A549 (cell line): ENCODE data around the gene RLIM. TPM values are rescaled to one million over a fixed set of nuclear protein-coding genes. Genes with fewer than 3 reads are reported as not detected.
A peak's percentile ranks its signal among the peaks of the same experiment; 100 is the strongest.

Experiments
- ATAC-seq, 2 experiments: fragments of 200-7000 bp in 1 of 2; fragments of >200 bp in 1 of 2; cut with Nextera tagmentation in 1 of 2; cut with Tn5 transposase in 1 of 2; 3 replicates each; pipeline versions ENCODE4 v1.8.0 to v1.9.1; 2018 to 2020; ENCODE audit warnings: mild to moderate bottlenecking in 1 of 2, moderate library complexity in 1 of 2
- CTCF ChIA-PET: fragments of 300-600 bp; sonication (Branson Sonifier 250); formaldehyde crosslinking; extraction: SDS; loops from one replicate; lab custom pipeline; 2021; ENCODE audit warnings: antibody characterized with exemption, inconsistent platforms; lab: Yijun Ruan, JAX
- POLR2A ChIA-PET: fragments of 350-600 bp; formaldehyde crosslinking; extraction: SDS; loops from one replicate; lab custom pipeline; 2021; ENCODE audit warnings: antibody characterized with exemption, inconsistent platforms; lab: Yijun Ruan, JAX
- DNase-seq, 2 experiments: peaks; one replicate each; pipeline versions ENCODE4 v3.0.0 to v3.0.0-alpha.2; 2011 to 2016; ENCODE audit warnings: low read depth in 1 of 2, low spot score in 1 of 2
- FAIRE-seq: peaks from 2 replicates; lab custom pipeline; 2011; peaks lifted over from hg19 to GRCh38; lab: Jason Lieb, UNC
- H3K27ac ChIP-seq, 2 experiments: fragments of >200 bp; sonication (Bioruptor Twin); formaldehyde crosslinking; 3 replicates each; pipeline ENCODE4 v1.5.1; 2016 to 2017
- H3K4me1 ChIP-seq: fragments of >200 bp; sonication (Bioruptor Twin); formaldehyde crosslinking; 3 replicates; pipeline ENCODE4 v1.6.1; 2016
- H3K4me2 ChIP-seq: fragments of >200 bp; sonication (Bioruptor Twin); formaldehyde crosslinking; 3 replicates; pipeline ENCODE4 v1.6.1; 2016
- H3K4me3 ChIP-seq: fragments of >200 bp; sonication (Bioruptor Twin); formaldehyde crosslinking; 3 replicates; pipeline ENCODE4 v1.5.1; 2016
- H3K9me3 ChIP-seq: fragments of >200 bp; sonication (Bioruptor Twin); formaldehyde crosslinking; 3 replicates; pipeline ENCODE4 v1.6.1; 2016
- CBX8 ChIP-seq: fragments of 200-600 bp; sonication (generic); IDR thresholded peaks from 2 replicates; pipeline ENCODE4 v1.6.1; 2016
- CHD2 ChIP-seq: fragments of 150-350 bp; IDR thresholded peaks from 2 replicates; pipeline ENCODE4 v1.6.1; 2014; ENCODE audit warnings: low read length; ENCODE audit not compliant: partially characterized antibody
- EHMT2 ChIP-seq: fragments of 200-600 bp; sonication (generic); IDR thresholded peaks from 2 replicates; pipeline ENCODE4 v1.6.1; 2016; ENCODE audit warnings: antibody characterized with exemption, low read depth, mild to moderate bottlenecking, moderate library complexity
- FOSB ChIP-seq: fragments of 250-450 bp; sonication (Bioruptor Pico); IDR thresholded peaks from 2 replicates; pipeline ENCODE4 v1.5.0; 2020; ENCODE audit warnings: mild to moderate bottlenecking, moderate library complexity
- HEYL ChIP-seq: fragments of 250-450 bp; sonication (Bioruptor Pico); IDR thresholded peaks from 2 replicates; pipeline ENCODE4 v1.8.0; 2021; ENCODE audit warnings: mild to moderate bottlenecking, moderate library complexity
- HOXB13 ChIP-seq: fragments of 250-450 bp; sonication (Bioruptor Pico); IDR thresholded peaks from 2 replicates; pipeline ENCODE4 v1.5.0; 2020; ENCODE audit warnings: low read depth, mild to moderate bottlenecking, moderate library complexity
- MAZ ChIP-seq: fragments of 150-350 bp; IDR thresholded peaks from 2 replicates; pipeline ENCODE4 v1.6.1; 2014; ENCODE audit warnings: antibody characterized with exemption, low read depth, low read length, borderline replicate concordance
- NFE2L2 ChIP-seq: fragments of 150-350 bp; conservative IDR thresholded peaks from 2 replicates; pipeline ENCODE4 v1.6.1; 2014; ENCODE audit warnings: low read length
- RCOR1 ChIP-seq: fragments of 150-350 bp; IDR thresholded peaks from 2 replicates; pipeline ENCODE4 v1.6.1; 2014; ENCODE audit warnings: antibody characterized with exemption, low read length, low read depth
- RFX5 ChIP-seq: fragments of 450-650 bp; IDR thresholded peaks from 2 replicates; pipeline ENCODE4 v1.7.1; 2014; ENCODE audit warnings: antibody characterized with exemption, mild to moderate bottlenecking, moderate library complexity
- TFCP2L1 ChIP-seq: fragments of 250-450 bp; sonication (Bioruptor Pico); IDR thresholded peaks from 2 replicates; pipeline ENCODE4 v1.5.0; 2021; ENCODE audit warnings: mild to moderate bottlenecking
- ZC3H11A ChIP-seq: fragments of 450-650 bp; IDR thresholded peaks from 2 replicates; pipeline ENCODE4 v1.6.1; 2014; ENCODE audit warnings: antibody characterized with exemption, mild to moderate bottlenecking
- ZFP36 ChIP-seq: fragments of 450-650 bp; IDR thresholded peaks from 2 replicates; pipeline ENCODE4 v1.6.1; 2014; ENCODE audit warnings: borderline replicate concordance; ENCODE audit not compliant: partially characterized antibody
- WGBS: methylation state at CpG from one replicate; pipeline ENCODE4 v1.1.6; 2017; ENCODE audit errors: missing lambda C conversion rate; 5-methylcytosine and 5-hydroxymethylcytosine counted together
- polyA plus RNA-seq, 4 experiments: library from polyadenylated mRNA; depleted of rRNA in 3 of 4; stranded (reverse); fragments of >200 nt; fragmentation: RNase III in 1 of 4; extraction: RNeasy Plus Mini Kit Qiagen cat#74134 plus additional on column Dnase treatment in 1 of 4; gene quantifications; 2 replicates in 3 of 4; 3 replicates in 1 of 4; pipeline ENCODE4 v1.2.3, GENCODE V29; 2011 to 2017
- TF ChIP-seq, protein P1 (sequence below): fragments of >200 bp; sonication (Bioruptor Twin); formaldehyde crosslinking; IDR thresholded peaks from 3 replicates; pipeline ENCODE4 v1.5.1; 2016
- TF ChIP-seq, protein P2 (sequence below): fragments of 450-650 bp; IDR thresholded peaks from 2 replicates; pipeline ENCODE4 v1.6.1; 2014; ENCODE audit warnings: antibody characterized with exemption
- TF ChIP-seq, protein P3 (sequence below): IDR thresholded peaks from 2 replicates; pipeline ENCODE4 v1.6.1; 2012
- TF ChIP-seq, protein P4 (sequence below): fragments of >200 bp; sonication (Bioruptor Twin); formaldehyde crosslinking; IDR thresholded peaks from 2 replicates; pipeline ENCODE4 v1.6.1; 2016
- TF ChIP-seq, protein P5 (sequence below): IDR thresholded peaks from 2 replicates; pipeline ENCODE4 v1.6.1; 2012; ENCODE audit warnings: low read depth, borderline replicate concordance
- TF ChIP-seq, protein P6 (sequence below): fragments of 200-600 bp; sonication (generic); IDR thresholded peaks from 2 replicates; pipeline ENCODE4 v1.6.1; 2016; ENCODE audit warnings: antibody characterized with exemption, mild to moderate bottlenecking, moderate library complexity

The RLIM gene
- polyA plus RNA-seq, 2 of the 4 experiments (the other 2 are of a cell fraction) = 18.2 to 35.3 TPM

DNA sequence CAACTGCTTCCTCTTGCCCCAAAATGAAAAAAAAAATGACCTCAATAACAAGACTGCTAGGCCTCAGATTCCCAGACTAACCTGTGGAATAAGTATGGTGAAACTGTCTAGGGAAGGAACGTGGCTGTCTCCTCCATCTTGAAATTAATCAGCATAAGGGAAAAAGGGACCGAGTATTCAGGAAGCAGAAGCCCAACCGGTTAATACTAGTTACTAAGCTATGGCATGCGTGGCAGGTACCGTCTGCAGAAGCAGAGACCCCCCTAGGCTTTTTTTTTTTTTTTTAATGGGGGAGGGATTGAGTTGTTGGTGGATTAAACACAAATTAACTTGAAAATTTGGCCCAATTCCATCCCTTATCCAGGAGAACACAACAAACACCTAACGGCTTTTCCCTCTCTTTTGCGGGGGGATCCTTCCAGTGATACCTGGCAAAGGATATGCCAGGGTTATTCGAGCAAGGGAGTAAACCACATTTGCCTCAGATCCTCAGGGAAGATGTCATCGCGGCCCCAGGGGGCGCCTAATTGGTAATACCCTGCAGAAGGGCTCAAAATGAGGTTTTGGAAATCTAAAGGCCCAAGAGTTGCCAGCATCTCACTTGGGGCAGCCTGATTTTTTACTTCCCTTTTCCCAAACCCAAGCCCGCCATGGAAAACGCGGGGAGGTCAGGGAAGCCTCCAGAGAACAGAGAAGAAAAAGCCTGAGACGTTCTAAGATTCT, 893 bp downstream of the RLIM start:
- FAIRE-seq (no peak), DNase-seq (peak; percentile 23 to 44), ATAC-seq (peak; percentile 45 to 46; a peak in 4 of 6 replicates)
- Histone ChIP-seq H3K4me2 (peak overlapping the region; percentile 78), H3K27ac (peak overlapping the region; percentile 91 to 100), H3K9me3 (no peaks in the 10 kb centered on the region), H3K4me3 (peak overlapping the region; percentile 82), H3K4me1 (peaks cover 14% of the 10 kb centered on the region; the same call in 2 of the 3 replicates)
- ChIA-PET POLR2A (interaction anchor here (0.6 to 0.7 kb wide), 2 partner anchors 163 to 783 kb away, joined by 3 read pairs; no protein-coding TSS in a partner anchor), CTCF (no interaction called here)
- TF ChIP-seq CBX8 = no peak
- TF ChIP-seq, protein P1, sequence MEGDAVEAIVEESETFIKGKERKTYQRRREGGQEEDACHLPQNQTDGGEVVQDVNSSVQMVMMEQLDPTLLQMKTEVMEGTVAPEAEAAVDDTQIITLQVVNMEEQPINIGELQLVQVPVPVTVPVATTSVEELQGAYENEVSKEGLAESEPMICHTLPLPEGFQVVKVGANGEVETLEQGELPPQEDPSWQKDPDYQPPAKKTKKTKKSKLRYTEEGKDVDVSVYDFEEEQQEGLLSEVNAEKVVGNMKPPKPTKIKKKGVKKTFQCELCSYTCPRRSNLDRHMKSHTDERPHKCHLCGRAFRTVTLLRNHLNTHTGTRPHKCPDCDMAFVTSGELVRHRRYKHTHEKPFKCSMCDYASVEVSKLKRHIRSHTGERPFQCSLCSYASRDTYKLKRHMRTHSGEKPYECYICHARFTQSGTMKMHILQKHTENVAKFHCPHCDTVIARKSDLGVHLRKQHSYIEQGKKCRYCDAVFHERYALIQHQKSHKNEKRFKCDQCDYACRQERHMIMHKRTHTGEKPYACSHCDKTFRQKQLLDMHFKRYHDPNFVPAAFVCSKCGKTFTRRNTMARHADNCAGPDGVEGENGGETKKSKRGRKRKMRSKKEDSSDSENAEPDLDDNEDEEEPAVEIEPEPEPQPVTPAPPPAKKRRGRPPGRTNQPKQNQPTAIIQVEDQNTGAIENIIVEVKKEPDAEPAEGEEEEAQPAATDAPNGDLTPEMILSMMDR = 0 out of 3 replicates have a peak, but pooled peaks have one; percentile 8
- under 1% methylated on average over 15 of the region's 15 CpGs for WGBS

DNA sequence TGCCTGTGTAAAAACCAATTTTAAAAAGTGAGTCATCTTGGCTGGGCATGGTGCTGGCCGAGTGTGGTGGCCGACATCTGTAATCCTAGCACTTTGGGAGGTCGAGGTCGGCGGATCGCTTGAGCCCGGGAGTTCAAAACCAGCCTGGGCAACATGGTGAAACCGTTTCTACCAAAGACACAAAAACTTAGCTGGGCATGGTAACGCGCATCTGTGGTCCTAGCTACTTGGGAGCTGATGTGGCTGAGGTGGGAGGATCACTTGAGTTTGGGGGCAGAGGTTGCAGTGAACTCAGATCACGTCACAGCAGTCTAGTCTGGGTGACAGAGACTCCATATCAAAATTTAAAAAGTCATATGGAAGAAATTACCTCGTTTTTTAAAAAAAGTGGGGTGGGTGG, 7.6 kb downstream of the RLIM start:
- H3K4me1 ChIP-seq = peaks cover 16% of the 10 kb centered on the region
- H3K9me3 ChIP-seq = no peaks in the 10 kb centered on the region
- TF ChIP-seq, protein P2, sequence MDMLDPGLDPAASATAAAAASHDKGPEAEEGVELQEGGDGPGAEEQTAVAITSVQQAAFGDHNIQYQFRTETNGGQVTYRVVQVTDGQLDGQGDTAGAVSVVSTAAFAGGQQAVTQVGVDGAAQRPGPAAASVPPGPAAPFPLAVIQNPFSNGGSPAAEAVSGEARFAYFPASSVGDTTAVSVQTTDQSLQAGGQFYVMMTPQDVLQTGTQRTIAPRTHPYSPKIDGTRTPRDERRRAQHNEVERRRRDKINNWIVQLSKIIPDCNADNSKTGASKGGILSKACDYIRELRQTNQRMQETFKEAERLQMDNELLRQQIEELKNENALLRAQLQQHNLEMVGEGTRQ = no peak
- TF ChIP-seq, protein P3, sequence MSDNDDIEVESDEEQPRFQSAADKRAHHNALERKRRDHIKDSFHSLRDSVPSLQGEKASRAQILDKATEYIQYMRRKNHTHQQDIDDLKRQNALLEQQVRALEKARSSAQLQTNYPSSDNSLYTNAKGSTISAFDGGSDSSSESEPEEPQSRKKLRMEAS = no peak
- TF ChIP-seq NFE2L2 (no peak), TFCP2L1 (CRISPR knock-in tag) (no peak), HEYL (CRISPR knock-in tag) (no peak), RFX5 (no peak)
- TF ChIP-seq, all 56 proteins: peak for 0
- ATAC-seq = no peak
- no peak overlapping the region for H3K4me3 ChIP-seq
- POLR2A ChIA-PET = no interaction called here
- no peak for DNase-seq
- H3K4me2 ChIP-seq = no peak overlapping the region
- H3K27ac ChIP-seq = no peak overlapping the region
- FAIRE-seq = no peak
- WGBS = 89% methylated on average over 12 of the region's 12 CpGs
- CTCF ChIA-PET = no interaction called here

DNA sequence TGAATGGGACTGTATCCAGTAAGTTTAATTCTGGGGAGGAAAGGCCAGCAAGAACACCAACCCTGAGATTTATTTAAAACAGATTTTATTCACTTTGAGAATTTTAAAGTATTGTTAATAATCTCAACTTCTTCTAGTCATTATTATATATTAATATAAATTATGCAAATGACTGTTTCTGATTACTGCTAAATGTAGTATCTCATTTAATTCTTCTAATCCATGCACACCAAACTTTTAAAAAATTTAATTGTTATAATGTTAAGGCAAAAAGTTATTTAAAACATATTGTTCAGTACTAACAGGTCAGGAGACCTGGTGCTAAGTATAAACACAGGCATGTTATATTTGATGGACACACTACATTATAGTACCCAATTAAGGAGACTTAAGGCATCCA, 8.1 kb downstream of the RLIM start:
- no peak overlapping the region for H3K4me2 ChIP-seq
- no peaks in the 10 kb centered on the region for H3K9me3 ChIP-seq
- POLR2A ChIA-PET = no interaction called here
- TF ChIP-seq MAZ (no peak), FOSB (CRISPR knock-in tag) (no peak), CHD2 (no peak), ZC3H11A (no peak), EHMT2 (no peak), CBX8 (no peak), RCOR1 (no peak), ZFP36 (no peak), HOXB13 (CRISPR knock-in tag) (no peak)
- TF ChIP-seq, protein P4, sequence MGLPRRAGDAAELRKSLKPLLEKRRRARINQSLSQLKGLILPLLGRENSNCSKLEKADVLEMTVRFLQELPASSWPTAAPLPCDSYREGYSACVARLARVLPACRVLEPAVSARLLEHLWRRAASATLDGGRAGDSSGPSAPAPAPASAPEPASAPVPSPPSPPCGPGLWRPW = no peak
- TF ChIP-seq, protein P5, sequence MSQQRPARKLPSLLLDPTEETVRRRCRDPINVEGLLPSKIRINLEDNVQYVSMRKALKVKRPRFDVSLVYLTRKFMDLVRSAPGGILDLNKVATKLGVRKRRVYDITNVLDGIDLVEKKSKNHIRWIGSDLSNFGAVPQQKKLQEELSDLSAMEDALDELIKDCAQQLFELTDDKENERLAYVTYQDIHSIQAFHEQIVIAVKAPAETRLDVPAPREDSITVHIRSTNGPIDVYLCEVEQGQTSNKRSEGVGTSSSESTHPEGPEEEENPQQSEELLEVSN = no peak
- TF ChIP-seq, protein P6, sequence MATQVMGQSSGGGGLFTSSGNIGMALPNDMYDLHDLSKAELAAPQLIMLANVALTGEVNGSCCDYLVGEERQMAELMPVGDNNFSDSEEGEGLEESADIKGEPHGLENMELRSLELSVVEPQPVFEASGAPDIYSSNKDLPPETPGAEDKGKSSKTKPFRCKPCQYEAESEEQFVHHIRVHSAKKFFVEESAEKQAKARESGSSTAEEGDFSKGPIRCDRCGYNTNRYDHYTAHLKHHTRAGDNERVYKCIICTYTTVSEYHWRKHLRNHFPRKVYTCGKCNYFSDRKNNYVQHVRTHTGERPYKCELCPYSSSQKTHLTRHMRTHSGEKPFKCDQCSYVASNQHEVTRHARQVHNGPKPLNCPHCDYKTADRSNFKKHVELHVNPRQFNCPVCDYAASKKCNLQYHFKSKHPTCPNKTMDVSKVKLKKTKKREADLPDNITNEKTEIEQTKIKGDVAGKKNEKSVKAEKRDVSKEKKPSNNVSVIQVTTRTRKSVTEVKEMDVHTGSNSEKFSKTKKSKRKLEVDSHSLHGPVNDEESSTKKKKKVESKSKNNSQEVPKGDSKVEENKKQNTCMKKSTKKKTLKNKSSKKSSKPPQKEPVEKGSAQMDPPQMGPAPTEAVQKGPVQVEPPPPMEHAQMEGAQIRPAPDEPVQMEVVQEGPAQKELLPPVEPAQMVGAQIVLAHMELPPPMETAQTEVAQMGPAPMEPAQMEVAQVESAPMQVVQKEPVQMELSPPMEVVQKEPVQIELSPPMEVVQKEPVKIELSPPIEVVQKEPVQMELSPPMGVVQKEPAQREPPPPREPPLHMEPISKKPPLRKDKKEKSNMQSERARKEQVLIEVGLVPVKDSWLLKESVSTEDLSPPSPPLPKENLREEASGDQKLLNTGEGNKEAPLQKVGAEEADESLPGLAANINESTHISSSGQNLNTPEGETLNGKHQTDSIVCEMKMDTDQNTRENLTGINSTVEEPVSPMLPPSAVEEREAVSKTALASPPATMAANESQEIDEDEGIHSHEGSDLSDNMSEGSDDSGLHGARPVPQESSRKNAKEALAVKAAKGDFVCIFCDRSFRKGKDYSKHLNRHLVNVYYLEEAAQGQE = no peak
- FAIRE-seq = no peak
- H3K4me1 ChIP-seq = peaks cover 13% of the 10 kb centered on the region; the same call in 2 of the 3 replicates
- ATAC-seq = no peak
- no peak overlapping the region for H3K4me3 ChIP-seq
- DNase-seq = no peak
- CTCF ChIA-PET = no interaction called here
- no peak overlapping the region for H3K27ac ChIP-seq
